ENCODE results near the gene DAAM2. TPM values are rescaled to one million over a fixed set of nuclear protein-coding genes. Genes with fewer than 3 reads are reported as not detected.

Gene DAAM2
- total RNA-seq, 4 donors from 2014 or later = 15.7 to 31.6 (median 20.7) TPM

DNA sequence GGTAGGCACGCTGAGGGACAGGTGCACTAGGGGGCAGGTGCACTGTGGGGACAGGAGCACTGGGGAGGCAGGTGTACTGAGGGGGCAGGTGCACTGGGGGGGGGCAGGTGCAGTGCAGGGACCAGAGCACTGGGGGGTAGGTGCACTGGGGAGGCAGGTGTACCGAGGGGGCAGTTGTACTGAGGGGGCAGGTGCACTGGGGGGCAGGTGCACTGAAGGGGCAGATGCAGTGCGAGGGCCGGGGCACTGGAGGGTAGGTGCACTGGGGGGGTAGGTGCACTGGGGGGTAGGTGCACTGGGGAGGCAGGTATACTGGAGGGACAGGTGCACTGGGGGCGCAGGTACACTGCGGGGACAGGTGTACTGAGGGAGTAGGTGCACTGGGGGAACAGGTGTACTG lies 39.5 kb downstream of the DAAM2 start:
- Histone ChIP-seq H3K9me3 (no peaks in the 10 kb centered on the region), H3K4me1 (peaks cover 0 to 22% (median 0%) of the 10 kb centered on the region in 4 donors), H3K27me3 (no peaks in the 10 kb centered on the region), H3K36me3 (no peaks in the 10 kb centered on the region), H3K4me3 (no peak overlapping the region), H3K27ac (no peak overlapping the region)
- intact Hi-C loops (cut with DNase I; ENCODE audit: low total_unique reads) = no loop called here
- 81% methylated on average over 6 of the region's 6 CpGs; no CpG with 5 or more reads in 1 of the 2 donors for WGBS, 2 donors (ENCODE audit: low coverage in 1 of 2)
- in situ Hi-C loops (cut with MboI; ENCODE audit: low pct_ligation_motif_present in 1 of 4, low pct_unique_long_range_greater_than_20kb in 1 of 4, low sequenced_read_pairs in 3 of 4) = no loop called here
- DNase-seq = no peak
- TF ChIP-seq, protein P1, sequence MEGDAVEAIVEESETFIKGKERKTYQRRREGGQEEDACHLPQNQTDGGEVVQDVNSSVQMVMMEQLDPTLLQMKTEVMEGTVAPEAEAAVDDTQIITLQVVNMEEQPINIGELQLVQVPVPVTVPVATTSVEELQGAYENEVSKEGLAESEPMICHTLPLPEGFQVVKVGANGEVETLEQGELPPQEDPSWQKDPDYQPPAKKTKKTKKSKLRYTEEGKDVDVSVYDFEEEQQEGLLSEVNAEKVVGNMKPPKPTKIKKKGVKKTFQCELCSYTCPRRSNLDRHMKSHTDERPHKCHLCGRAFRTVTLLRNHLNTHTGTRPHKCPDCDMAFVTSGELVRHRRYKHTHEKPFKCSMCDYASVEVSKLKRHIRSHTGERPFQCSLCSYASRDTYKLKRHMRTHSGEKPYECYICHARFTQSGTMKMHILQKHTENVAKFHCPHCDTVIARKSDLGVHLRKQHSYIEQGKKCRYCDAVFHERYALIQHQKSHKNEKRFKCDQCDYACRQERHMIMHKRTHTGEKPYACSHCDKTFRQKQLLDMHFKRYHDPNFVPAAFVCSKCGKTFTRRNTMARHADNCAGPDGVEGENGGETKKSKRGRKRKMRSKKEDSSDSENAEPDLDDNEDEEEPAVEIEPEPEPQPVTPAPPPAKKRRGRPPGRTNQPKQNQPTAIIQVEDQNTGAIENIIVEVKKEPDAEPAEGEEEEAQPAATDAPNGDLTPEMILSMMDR (IDR thresholded peaks at IDR 0.05) = no peak
- TF ChIP-seq POLR2AphosphoS5 (IDR thresholded peaks at IDR 0.05) (no peak), EP300 (IDR thresholded peaks at IDR 0.05; ENCODE audit: low read depth) (no peak), POLR2A (IDR thresholded peaks at IDR 0.05) (no peak)

DNA sequence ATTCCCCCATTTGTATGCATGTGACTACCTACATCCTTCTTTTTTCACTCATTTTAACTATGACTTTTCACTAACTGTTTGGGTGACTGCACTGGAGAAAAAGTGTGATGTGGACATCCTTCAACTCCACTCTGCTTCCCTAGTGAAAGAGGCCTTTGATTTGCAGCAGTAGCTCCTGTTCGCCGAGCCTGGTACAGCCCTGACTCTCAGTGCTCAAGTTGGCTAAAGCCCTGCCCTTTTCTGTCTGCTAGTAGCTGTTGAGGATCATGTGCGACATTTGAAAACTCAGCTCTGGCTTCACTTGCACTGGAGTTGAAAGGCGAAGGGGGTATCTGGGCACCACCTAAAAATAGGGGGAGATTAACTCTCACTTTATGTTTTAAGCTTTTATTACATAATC lies 42.1 kb downstream of the DAAM2 start:
- H3K27ac ChIP-seq = no peak overlapping the region
- in situ Hi-C loops (cut with MboI; ENCODE audit: low pct_ligation_motif_present in 1 of 4, low pct_unique_long_range_greater_than_20kb in 1 of 4, low sequenced_read_pairs in 3 of 4) = no loop called here

DNA sequence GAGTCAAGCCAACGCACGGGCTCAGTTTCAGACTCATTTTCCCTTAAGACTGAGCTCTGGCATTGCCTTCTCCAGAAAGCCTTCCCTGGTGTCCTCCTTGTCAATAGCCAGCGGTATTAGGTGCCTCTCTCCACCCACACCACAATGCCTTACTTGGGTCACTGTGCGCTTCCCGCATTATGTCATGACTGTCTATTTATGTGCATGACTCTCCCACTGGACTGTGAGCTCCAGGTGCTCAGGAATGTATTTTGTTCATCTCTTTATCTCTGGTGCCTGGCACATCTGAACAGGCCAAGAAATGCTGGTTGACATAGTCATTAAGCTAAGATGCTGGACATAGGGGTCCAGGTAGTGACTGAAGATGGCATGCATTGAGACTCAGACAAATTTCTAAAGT lies 42.7 kb downstream of the DAAM2 start:
- Histone ChIP-seq H3K4me3 (no peak overlapping the region), H3K27me3 (no peaks in the 10 kb centered on the region), H3K36me3 (no peaks in the 10 kb centered on the region), H3K4me1 (peaks cover 0 to 26% (median 5%) of the 10 kb centered on the region in 4 donors), H3K27ac (no peak overlapping the region), H3K9me3 (no peaks in the 10 kb centered on the region)
- TF ChIP-seq POLR2A (IDR thresholded peaks at IDR 0.05) = no peak
- TF ChIP-seq EP300 (IDR thresholded peaks at IDR 0.05; ENCODE audit: low read depth) = no peak
- no peak for TF ChIP-seq POLR2AphosphoS5 (IDR thresholded peaks at IDR 0.05)
- TF ChIP-seq, protein P1 (IDR thresholded peaks at IDR 0.05) = no peak
- WGBS, 2 donors (ENCODE audit: low coverage in 1 of 2) = 91 to 93% methylated on average over 3 to 5 of the region's 5 CpGs
- DNase-seq = no peak
- intact Hi-C loops (cut with DNase I; ENCODE audit: low total_unique reads) (no loop called here), in situ Hi-C loops (cut with MboI; ENCODE audit: low pct_ligation_motif_present in 1 of 4, low pct_unique_long_range_greater_than_20kb in 1 of 4, low sequenced_read_pairs in 3 of 4) (no loop called here)

More for the DNA sequence above, 42.1 kb downstream of the DAAM2 start:
- intact Hi-C loops (cut with DNase I; ENCODE audit: low total_unique reads) = no loop called here
- Histone ChIP-seq H3K36me3 (no peaks in the 10 kb centered on the region), H3K27me3 (no peaks in the 10 kb centered on the region), H3K9me3 (no peaks in the 10 kb centered on the region), H3K4me3 (no peak overlapping the region), H3K4me1 (peaks cover 0 to 22% (median under 1%) of the 10 kb centered on the region in 4 donors)
- no peak for DNase-seq
- no peak for TF ChIP-seq POLR2A (IDR thresholded peaks at IDR 0.05)
- TF ChIP-seq EP300 (IDR thresholded peaks at IDR 0.05; ENCODE audit: low read depth) = no peak
- TF ChIP-seq, protein P1 (IDR thresholded peaks at IDR 0.05) = no peak
- TF ChIP-seq POLR2AphosphoS5 (IDR thresholded peaks at IDR 0.05) = no peak
- 60 to 84% methylated on average over 1 to 4 of the region's 4 CpGs for WGBS, 2 donors (ENCODE audit: low coverage in 1 of 2)

DNA sequence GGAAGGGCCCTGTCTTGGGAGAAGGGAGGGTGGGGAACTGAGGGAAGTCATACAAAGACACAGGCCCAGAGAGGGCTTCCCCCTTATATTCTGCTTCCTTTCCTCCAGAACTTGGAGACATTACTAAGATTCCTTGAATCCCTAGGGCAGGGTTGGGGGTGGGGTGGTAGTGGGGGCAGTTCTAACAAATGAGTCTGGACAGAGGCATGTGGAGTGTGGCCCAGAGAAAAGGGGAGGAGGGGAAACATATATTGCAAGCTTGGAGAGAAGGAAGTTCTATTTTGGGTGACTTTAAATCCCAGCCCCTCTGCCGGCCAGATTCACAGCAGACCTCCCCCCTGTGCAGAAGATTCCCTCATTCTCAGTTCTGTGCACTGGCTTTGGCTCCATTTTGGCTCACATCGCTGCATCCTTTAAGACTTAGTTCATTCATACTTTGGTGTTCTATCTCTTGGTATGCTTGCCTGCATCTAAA lies 43.7 kb downstream of the DAAM2 start:
- H3K36me3 ChIP-seq = no peaks in the 10 kb centered on the region
- peaks cover 0 to 26% (median 5%) of the 10 kb centered on the region in 4 donors for H3K4me1 ChIP-seq
- H3K4me3 ChIP-seq = no peak overlapping the region
- intact Hi-C loops (cut with DNase I; ENCODE audit: low total_unique reads) (no loop called here), in situ Hi-C loops (cut with MboI; ENCODE audit: low pct_ligation_motif_present in 1 of 4, low pct_unique_long_range_greater_than_20kb in 1 of 4, low sequenced_read_pairs in 3 of 4) (no loop called here)
- H3K27me3 ChIP-seq = no peaks in the 10 kb centered on the region
- no peaks in the 10 kb centered on the region for H3K9me3 ChIP-seq
- DNase-seq = no peak
- 70% methylated on average over 2 of the region's 2 CpGs; no CpG with 5 or more reads in 1 of the 2 donors for WGBS, 2 donors (ENCODE audit: low coverage in 1 of 2)
- peak overlapping the region in 3 of 4 donors; percentile 4 to 14 (median 10) for H3K27ac ChIP-seq
- TF ChIP-seq EP300 (IDR thresholded peaks at IDR 0.05; ENCODE audit: low read depth) (no peak), POLR2AphosphoS5 (IDR thresholded peaks at IDR 0.05) (no peak), POLR2A (IDR thresholded peaks at IDR 0.05) (no peak)
- TF ChIP-seq, protein P1 (IDR thresholded peaks at IDR 0.05) = no peak
